ENCODE measurements around the gene UTP14A.

- no peak for TF ChIP-seq CTCF (IDR thresholded peaks at IDR 0.05; ENCODE audit: insufficient read depth, low read length)
- TF ChIP-seq REST (IDR thresholded peaks at IDR 0.05; ENCODE audit: insufficient replicate concordance, low read depth) = no peak
- TF ChIP-seq SPI1 (IDR thresholded peaks at IDR 0.05; ENCODE audit: borderline replicate concordance, low read depth) = no peak
- no peak for TF ChIP-seq POLR2AphosphoS5 (IDR thresholded peaks at IDR 0.05; ENCODE audit: low read depth)
- TF ChIP-seq GABPA (IDR thresholded peaks at IDR 0.05; ENCODE audit: low read depth) = no peak
Observed at GRCh38 chrX:129908636-129909035, 2.7 kb downstream of the UTP14A start.
